ENCODE data around the gene CYTH1. TPM values are rescaled to one million over a fixed set of nuclear protein-coding genes. Genes with fewer than 3 reads are reported as not detected.
A peak's percentile ranks its signal among the peaks of the same experiment; 100 is the strongest.

CYTH1 gene
- polyA plus RNA-seq, 10 donors: 16.8 to 25.9 (median 22.5) TPM

GRCh38 chr17:78693346-78694083, 88.6 kb downstream of the CYTH1 start:
- DNase-seq: no peak

- no peak for DNase-seq
Measured at GRCh38 chr17:78692460-78693010, 89.5 kb downstream of the CYTH1 start.

GRCh38 chr17:78689029-78689428, 93.0 kb downstream of the CYTH1 start:
- no peak for DNase-seq

DNA sequence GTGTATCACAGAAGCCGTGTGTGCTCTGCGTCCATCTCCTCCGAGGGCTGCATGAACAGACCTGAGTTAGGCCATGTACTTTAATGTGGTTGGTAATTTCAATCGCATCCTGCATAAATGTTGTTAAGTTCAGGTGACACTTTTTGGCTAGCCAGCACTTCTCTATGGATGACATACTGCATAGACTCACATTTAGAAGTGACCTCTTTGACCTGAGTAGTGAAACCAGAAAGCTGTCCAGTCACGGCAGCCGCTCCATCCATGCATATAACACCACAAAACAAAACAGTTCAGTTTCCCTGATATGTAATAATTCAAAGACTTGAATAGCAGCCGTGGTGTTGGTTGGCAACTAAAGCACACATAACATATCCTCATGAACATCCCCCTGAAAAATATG, 94.1 kb downstream of the CYTH1 start:
- no peak for DNase-seq

DNA sequence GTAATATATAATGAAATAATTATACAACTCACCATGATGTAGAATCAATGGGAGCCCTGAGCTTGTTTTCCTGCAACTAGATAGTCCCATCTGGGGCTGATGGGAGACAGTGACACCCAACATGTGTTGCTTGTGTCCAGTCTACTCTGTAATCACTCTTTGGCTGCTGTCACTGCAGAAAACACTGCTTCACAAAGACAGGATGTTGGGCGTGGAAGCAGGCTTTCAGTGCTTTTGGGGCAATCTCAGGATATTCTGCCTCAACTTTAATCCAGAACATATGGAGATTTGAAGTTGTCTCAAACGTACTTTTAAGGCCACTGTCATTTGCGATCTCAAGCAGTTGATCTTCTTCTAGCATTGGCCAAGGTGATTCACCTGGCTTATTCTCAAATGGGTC, 94.9 kb downstream of the CYTH1 start:
- no peak for DNase-seq

DNA sequence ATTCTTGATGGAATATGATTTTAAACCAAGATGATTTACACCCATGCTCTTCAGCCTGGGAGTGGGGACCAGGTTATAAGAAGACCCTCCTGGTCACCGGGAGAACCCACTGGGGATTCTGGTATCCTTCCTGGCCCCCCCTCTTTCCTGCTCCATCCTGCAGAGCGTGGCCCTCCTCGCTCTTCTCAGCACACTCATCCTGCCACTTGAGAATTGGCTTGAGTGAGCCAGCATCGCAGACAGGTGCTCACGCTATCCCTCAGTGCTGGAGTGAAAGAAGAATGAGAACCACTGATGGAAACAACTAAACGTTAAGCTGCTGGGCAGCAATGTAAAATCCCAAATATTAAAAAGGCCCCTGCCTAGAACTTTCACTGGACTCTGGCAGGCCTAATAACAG, 98.0 kb downstream of the CYTH1 start:
- no peak for DNase-seq

GRCh38 chr17:78683408-78683961, 98.6 kb downstream of the CYTH1 start:
- no peak for DNase-seq

DNA sequence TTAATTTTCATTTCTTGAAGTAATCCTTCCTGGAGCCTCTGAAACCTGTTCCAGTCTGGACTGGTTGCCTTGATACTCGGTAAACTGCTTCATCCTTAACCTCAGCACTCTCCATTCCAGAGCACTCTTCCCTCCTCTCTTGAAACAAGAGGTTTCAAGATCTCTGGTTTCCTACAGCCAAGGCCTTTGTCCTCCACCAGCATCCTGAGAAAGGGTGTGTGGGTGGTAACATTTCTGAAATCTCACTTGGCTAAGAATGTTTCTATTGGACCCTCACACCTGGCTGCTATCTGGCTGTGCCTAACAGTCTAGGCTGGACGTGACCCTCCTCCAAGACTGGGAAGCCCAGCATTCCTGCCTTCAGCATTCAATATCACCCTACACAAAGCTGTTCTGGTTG, 99.7 kb downstream of the CYTH1 start:
- DNase-seq: no peak

GRCh38 chr17:78680436-78680835, 101.6 kb downstream of the CYTH1 start:
- DNase-seq: no peak

GRCh38 chr17:78679495-78680395, 102.3 kb downstream of the CYTH1 start:
- peak in 1 of 3 donors; percentile 27 for DNase-seq

DNA sequence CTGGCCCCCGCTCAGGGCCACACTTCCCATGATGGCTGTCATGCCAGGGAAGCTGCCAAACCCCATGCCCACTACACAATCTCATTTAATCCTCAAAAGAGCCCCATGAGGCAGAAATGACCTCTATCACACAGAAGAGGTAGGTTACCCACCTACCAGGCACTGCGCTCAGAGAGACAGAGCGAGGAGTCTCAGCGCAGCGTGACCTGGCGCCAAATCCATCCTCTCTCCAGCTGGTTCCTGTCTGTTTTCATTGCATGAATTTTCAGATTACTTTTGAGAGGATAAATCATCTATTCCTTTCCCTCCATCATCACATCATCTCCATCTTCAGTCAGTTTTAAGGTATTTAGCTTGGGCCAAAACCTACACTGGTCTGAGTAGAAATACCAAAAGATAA, 103.4 kb downstream of the CYTH1 start:
- no peak for DNase-seq

- peak in 2 of 3 donors; percentile 34 to 50 for DNase-seq
Measured at GRCh38 chr17:78678222-78678557, 103.9 kb downstream of the CYTH1 start.

GRCh38 chr17:78677303-78678221, 104.5 kb downstream of the CYTH1 start:
- DNase-seq: peak in 1 of 3 donors; percentile 53

- DNase-seq: peak in 2 of 3 donors; percentile 42 to 50
Measured at GRCh38 chr17:78676412-78677302, 105.4 kb downstream of the CYTH1 start.

DNA sequence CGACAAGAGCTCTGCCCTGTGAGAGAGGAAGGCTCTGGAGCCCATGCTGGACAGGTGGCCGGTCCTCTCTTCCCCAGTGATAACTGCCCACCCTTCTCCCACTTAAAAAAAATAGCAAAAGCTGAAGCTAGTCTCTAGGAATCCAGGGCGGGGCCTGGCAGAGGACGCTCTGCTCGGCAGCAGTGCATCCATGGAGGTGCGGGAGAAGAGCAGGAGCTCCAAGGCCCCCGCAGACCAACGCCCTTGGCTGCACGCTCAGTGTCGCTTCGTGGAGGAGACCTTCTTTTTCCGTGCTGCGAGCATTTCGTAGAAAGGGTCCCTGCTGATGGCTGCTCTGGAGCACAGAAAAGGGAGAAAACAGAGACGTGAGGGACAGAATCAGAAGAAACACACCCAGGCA, 106.2 kb downstream of the CYTH1 start:
- DNase-seq: no peak

DNA sequence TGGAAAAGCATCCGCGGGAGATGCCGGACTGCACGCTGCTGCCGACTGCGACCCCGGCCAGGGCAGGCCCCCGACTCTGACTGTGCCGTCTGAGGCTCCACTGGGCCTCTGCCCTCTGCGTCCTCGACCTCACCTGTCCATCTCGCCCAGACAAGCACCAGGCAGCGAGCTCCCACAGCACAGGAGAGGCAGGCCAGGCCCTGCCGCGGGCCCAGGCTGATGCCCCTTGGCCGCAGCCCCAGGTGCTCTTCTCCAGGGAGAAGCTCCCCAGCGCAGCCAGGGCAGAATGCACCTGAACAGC, 106.8 kb downstream of the CYTH1 start:
- DNase-seq: no peak

- DNase-seq: no peak
Measured at GRCh38 chr17:78674595-78675315, 107.3 kb downstream of the CYTH1 start.

GRCh38 chr17:78674156-78674555, 107.9 kb downstream of the CYTH1 start:
- DNase-seq: no peak

DNA sequence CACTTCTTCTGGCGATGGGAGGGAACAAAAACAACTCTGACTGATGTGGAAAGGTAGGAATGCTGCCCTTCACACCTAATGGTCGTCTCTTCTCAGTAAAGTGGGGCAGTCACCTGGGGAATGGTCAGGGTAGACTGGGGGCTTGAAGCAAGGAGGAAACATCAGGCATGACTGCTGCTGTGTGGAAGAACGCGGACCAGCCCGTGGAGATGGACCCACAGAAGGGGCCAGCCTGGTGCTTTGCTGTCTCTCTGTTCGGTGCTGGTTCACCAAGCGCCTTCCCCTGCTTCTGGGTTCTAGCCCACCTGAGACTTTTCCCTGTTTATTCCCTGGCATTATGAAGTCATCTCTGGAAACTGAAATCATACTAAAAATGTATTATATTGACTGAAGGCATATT, 108.7 kb downstream of the CYTH1 start:
- no peak for DNase-seq

- peak in 1 of 3 donors; percentile 39 for DNase-seq
Measured at GRCh38 chr17:78672871-78673371, 109.2 kb downstream of the CYTH1 start.

Data from muscle of back (tissue), 11 donors.